GM12892 (cell line): ENCODE results near the gene ARVCF.
A peak's percentile ranks its signal among the peaks of the same experiment; 100 is the strongest.

Experiments used
- DNase-seq: peaks from one replicate; pipeline ENCODE4 v3.0.0; 2011; ENCODE audit not compliant: insufficient read length
- FAIRE-seq: peaks from 2 replicates; lab custom pipeline; 2011; peaks lifted over from hg19 to GRCh38; lab: Jason Lieb, UNC
- POLR2A ChIP-seq: IDR thresholded peaks from 2 replicates; pipeline ENCODE4 v1.6.1; 2011; ENCODE audit warnings: low read depth, low read length, control low read depth
- POLR2AphosphoS5 ChIP-seq: IDR thresholded peaks from 2 replicates; pipeline ENCODE4 v1.6.1; 2011; ENCODE audit warnings: low read depth, low read length, control low read depth
- TAF1 ChIP-seq: IDR thresholded peaks from 2 replicates; pipeline ENCODE4 v1.6.1; 2011; ENCODE audit warnings: low read depth, mild to moderate bottlenecking, control low read depth, low read length, borderline replicate concordance

ARVCF gene

DNA sequence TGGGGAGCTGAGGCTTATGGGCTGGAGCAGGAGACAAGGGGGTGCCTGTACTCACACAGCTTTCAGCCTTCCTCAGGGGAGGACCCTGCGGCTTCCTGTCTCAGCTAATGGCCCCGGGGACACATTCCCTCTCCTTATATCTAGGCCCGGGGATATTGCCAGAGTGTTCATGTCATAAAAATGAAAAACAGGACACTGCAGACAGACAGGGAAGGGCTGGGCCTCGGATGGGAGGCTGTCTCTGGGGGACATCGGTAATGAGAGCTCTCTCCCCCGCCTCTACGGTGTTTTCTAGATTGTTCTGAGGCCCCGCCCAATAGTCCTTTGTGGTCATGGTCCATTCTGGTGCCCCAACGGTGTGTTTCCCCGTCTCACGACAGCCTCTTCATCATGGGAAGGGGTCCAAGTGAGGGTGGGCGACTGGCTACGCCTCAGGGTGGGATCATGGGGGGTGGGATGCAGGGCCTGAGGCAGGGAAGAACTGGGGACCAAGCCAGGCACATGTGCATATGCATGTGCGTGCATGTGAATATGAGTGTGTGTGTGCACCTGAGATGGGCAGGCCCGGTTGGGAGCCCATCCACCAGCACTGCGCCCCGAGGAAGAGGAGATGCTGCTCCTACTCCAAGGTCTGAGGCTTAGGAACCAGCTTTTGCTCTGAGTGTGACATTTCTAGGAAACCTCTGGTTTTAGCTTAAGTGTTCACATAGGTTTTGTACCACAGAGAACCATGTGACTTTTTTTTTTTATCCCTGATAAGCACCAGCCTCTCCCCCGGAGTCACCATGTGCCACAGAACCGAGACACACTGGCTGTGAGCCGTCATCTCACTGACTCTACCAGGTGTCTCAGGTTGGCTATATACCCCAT, 5.3 kb downstream of the ARVCF start:
- FAIRE-seq (no peak), DNase-seq (no peak)
- TF ChIP-seq POLR2AphosphoS5, result no peak
- TF ChIP-seq POLR2A, result no peak
- TF ChIP-seq TAF1, result no peak

DNA sequence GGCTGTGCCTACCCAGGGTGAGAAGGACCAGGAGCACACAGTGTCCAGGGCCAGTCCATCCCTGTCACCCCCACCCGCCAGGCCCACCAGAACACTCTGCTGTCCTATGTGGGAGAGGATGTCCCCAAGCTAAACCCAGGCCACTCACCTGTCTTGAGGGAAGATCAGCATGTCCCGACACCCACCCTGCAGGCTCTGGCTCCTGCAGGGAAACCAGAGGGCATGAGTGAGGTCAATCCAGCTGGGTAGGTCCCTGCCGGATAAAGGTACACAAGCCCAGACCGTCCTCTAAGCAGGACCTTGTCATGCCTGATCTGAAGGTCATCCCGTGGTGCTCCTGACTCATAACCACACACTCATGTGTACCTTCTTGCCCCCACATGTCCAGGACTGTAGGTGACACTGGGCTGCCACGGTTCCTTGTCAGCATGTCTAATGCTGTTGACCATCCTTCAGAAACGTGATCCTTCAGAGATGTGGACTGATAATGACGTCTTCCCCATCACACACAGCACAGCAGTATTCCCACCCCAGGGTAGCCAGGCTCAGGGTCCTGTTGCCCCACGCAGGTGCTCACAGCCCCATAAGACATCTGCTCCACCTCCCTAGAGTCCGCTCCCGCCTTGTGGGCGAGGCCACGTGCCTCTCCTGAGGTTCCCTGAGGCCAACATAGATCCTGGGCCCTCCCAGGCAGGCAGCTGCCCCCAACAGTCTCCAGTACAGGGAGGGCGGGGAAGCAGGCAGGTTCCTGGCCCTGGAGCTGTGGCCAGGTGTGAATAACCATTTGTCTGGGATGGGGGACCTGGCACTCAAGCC, 6.1 kb downstream of the ARVCF start:
- no peak for DNase-seq
- no peak for TF ChIP-seq POLR2AphosphoS5
- FAIRE-seq, result no peak

DNA sequence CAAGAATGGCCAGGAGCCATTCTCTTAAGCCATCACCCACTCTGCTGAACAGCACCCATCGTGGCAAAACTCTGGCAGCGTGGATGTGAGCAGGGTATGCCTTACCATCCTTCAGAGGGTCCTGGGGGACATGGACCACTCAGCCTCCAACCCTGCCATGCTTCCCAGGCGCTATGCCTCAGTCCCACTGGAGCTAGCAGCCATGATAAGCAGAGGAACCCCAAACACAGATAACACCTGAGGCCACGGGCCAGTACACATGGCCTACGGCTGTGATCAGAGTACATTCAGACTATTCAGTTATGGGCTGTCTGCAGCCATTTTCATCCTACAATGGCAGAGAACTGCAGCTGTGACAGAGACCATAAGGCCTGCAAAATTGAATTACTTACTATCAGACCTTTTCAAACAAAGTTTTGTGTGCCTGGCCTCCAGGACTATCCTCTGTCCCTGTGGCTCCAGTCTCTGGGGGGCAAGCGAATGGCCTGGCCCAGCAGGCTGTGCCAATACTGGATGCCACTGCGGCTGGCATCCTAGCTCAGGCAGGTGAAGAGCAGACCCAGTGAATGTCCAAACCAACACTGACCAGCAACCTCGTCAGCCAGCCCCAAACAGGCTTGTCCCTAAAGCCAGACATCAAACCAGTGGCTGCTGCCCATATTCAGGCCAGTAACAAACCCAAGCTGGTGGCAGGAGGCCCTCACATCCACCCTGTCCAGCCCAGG, 6.9 kb downstream of the ARVCF start:
- TF ChIP-seq TAF1, result no peak
- TF ChIP-seq POLR2AphosphoS5, result no peak
- no peak for TF ChIP-seq POLR2A
- DNase-seq (no peak), FAIRE-seq (no peak)

DNA sequence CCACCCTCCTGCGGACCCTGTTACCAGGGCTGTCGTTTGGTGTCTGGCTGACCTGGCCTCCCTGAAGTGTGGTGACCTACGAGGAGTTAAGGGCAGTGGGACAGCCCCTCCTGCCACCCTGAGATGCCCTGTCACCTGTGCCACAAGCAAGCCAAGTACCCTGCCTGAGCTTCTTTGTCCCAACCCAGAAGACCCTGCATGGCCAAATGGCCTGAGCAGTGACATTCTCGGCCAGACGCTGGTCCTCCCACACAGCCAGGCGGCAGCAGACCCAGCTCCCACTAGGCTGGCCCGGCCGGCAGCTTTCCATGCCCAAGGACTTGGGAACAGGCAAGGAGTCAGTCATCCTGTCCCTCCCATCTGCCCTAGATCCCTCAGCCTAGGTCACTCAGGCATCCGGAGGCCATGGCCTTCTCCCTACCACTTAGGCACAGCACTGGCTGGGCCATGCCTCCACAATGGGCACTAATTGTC, 7.6 kb downstream of the ARVCF start:
- no peak for FAIRE-seq
- no peak for DNase-seq
- TF ChIP-seq POLR2AphosphoS5 (no peak), TAF1 (no peak), POLR2A (no peak)

DNA sequence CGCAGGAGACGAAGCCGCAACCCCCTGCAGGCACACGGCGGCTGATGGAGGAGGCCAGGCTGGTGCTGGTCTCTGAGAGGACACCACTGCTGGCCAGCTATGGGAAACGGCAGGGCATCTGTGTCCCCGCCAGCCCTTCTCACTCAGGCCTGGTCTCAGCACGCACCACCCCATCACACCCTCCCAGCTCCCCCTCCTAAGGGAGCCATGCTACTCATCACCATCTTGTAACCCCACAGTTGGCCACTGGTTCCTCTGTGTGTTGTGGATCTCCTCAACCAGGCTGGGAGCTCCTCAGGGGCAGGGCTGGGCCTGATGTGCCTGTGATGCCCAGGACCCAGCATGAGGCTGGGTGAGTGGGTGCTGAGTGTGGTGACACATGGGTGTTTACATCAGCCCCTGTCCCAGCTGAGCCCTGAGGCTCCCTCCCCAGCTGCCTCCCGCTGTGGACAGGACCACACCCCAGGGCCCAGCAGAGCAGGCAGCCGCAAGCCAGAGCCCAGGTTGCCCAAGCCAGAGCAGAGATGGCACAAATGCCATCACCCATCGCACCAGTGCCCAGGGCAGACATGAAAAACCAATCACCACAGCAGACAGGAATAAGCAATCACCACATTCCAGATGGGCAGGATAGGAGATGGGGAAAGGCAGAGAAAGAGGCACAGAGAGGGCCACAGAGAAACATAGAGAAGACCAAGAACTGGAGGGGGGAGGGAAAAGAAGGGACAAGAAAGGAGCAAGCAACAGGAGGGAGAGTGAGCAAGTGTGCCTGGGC, 8.2 kb downstream of the ARVCF start:
- DNase-seq (no peak), FAIRE-seq (no peak)
- TF ChIP-seq TAF1 (no peak), POLR2A (no peak), POLR2AphosphoS5 (no peak)

DNA sequence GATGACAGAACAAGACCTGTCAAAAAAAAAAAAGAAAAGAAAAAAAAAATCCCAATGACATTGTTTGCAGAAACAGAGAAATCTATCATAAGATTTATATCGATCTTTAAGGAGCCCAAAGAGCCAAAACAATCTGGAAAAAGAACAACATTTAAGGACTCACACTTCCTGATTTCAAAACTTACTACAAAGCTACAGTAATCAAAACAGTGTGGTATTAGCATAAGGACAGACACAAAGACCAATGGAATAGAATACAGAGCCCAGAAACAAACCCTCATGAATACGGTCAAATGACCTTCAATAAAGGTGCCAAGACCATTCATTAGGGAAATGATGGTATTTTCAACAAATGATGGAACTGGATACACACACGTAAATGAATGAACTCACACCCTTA, 12.2 kb downstream of the ARVCF start:
- FAIRE-seq (no peak), DNase-seq (no peak)
- TF ChIP-seq POLR2A (no peak), TAF1 (no peak), POLR2AphosphoS5 (no peak)

DNA sequence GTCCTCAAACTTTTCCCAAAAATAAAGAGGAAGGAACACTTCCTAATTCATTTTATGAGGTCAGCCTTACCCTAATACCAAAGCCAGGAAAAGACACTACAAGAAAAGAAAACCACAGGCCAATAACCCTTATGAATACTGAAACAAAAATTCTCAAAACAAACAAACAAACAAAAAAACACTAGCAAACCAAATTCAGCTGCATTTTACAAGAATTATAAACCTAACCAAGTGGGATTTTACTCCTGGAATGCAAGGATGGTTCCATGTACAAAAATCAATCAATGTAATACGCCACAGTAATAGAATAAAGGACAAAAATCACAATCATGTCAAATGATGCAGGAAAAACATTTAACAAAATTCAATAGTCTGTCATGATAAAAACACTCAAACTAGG, 13.3 kb downstream of the ARVCF start:
- no peak for FAIRE-seq
- DNase-seq, result no peak
- no peak for TF ChIP-seq TAF1
- no peak for TF ChIP-seq POLR2AphosphoS5
- TF ChIP-seq POLR2A, result no peak

DNA sequence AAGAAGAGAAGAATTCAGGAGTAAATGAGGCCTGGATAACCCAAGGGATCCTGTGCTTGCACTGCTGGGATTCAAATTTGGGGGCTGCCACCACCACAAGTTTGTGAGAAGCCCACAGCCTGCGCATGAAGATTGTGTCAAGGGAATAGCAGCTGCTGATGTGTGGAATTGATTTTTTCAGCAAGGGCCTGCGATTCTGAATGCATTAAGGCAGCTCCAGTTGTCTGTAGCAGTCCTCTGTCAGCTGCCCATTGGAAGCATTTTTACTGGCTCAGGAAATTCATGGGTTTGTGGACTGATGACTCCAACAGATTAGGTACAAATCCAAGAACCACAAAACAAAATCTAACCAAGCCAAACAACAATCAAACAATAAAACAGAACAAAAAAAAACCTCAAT, 14.0 kb downstream of the ARVCF start:
- FAIRE-seq (no peak), DNase-seq (no peak)
- TF ChIP-seq TAF1, result no peak
- TF ChIP-seq POLR2A, result no peak
- no peak for TF ChIP-seq POLR2AphosphoS5

DNA sequence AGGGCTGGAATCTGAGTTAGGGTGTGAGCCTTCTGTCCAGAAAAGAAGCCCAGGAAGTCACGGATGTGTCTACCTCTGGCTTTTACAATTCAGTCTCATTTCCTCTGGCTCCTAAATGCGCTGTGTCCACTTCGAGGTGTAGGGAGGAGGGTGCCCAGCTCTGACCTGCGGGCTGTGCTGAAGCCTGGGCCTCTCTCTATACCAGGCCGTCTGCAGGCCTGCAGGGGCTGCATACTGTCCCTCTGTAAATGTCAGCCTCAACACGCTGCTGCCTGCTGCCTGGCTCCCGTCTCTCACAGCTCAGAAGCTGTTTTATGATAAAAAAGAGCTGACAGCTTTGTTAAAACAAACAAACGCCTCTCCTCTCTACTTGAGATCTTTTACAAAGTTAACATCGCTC, 14.5 kb downstream of the ARVCF start:
- no peak for TF ChIP-seq POLR2AphosphoS5
- no peak for TF ChIP-seq POLR2A
- TF ChIP-seq TAF1, result no peak
- no peak for FAIRE-seq
- no peak for DNase-seq

DNA sequence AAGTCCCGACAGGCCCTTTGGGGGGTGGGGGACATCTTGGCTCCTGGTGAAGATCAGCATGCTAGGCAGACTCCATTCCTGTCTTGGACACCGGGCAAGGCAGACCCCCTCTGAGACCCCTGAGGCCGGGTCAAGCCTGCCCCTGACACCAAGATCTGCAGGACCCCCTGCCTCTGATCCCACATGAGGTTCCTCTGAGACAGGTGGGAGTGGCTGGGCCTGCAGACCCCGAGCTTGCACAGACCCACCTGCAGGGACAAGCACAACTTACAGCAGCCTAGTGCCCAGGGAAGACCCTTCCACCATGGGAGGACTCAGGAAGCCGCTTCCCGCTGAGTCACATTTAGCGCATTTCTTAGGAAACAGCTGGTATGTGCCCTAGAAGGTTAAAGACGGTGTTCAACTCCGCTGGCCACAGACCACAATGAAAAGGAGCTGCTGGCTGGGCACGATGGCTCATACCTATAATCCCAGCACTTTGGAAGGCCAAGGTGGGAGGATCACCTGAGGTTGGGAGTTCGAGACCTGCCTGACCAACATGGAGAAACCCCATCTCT, 15.5 kb downstream of the ARVCF start:
- DNase-seq, result no peak
- TF ChIP-seq POLR2A (no peak), POLR2AphosphoS5 (no peak), TAF1 (no peak)

DNA sequence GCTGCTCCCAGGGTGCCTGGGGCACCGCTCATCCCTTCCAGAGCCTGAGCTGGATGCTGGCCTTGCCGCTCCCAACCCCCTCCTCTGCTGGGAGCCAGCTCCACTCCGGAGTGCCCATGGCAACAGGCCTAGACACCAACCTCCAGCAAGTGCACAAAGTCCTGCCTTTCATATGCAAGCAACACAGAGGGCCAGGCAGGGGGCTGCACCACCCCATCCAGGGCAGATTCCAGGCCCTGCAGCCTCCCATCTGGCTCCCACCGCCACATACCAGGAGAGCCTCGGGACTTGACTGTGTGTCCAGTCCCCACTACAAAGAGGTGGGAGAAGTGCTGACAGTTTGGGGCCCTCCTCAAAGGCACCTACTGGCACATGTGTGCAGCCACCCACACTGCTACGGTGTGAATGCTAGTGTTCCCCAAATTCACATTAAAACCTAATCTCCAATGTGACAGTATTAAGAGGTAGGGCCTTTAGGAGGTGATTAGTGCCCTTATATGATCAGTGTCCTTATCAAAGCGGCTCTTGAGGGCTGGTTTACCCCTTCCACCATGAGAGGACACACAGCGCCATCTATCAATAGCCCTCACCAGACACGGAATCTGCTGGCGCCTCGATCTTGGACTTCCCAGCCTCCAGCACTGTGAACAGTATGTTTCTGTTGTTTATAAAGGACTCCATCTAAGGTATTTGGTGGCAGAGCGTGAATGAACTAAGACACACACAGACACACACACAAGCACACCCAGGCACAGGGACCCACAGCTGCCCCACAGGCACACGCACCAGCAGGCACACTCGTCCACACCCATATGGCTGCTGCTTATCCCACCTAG, 16.2 kb downstream of the ARVCF start:
- FAIRE-seq, result peak; percentile 5
- no peak for DNase-seq
- TF ChIP-seq POLR2AphosphoS5 (no peak), POLR2A (no peak), TAF1 (no peak)

More for the DNA sequence above, 15.5 kb downstream of the ARVCF start:
- no peak for FAIRE-seq
